Lung (tissue), 12 donors: ENCODE data around the gene THRAP3. TPM values are rescaled to one million over a fixed set of nuclear protein-coding genes. Genes with fewer than 3 reads are reported as not detected.
A peak's percentile ranks its signal among the peaks of the same experiment; 100 is the strongest.

ENCODE experiments used
- ATAC-seq: fragments of 200-7000 bp; cut with Tn5 transposase; one replicate; pipeline ENCODE4 v1.9.1; 2020; ENCODE audit warnings: moderate number of reproducible peaks; ENCODE audit not compliant: insufficient read depth, low FRiP score
- DNase-seq, 3 donors: peaks; one replicate each; pipeline ENCODE4 v3.0.0-alpha.2; 2013 to 2017
- H3K27ac ChIP-seq, 2 donors: one replicate each; pipeline ENCODE4 v1.5.1; 2013; ENCODE audit warnings: mild to moderate bottlenecking in 2 of 2, moderate library complexity in 2 of 2, control low read depth in 1 of 2, inconsistent platforms in 1 of 2, low read depth in 1 of 2, low read length in 1 of 2
- H3K27me3 ChIP-seq, 3 donors: one replicate each; pipeline ENCODE4 v1.5.1; 2013; ENCODE audit warnings: low read length in 2 of 3; ENCODE audit not compliant: control insufficient read depth in 3 of 3, insufficient read depth in 3 of 3
- H3K36me3 ChIP-seq, 4 donors: one replicate each; pipeline ENCODE4 v1.5.1; 2013; ENCODE audit warnings: low read length in 4 of 4, mild to moderate bottlenecking in 1 of 4, moderate library complexity in 1 of 4; ENCODE audit not compliant: control insufficient read depth in 4 of 4, insufficient read depth in 4 of 4
- H3K4me1 ChIP-seq, 5 donors: one replicate each; pipeline ENCODE4 v1.5.1; 2013; ENCODE audit warnings: low read length in 5 of 5, mild to moderate bottlenecking in 2 of 5, moderate library complexity in 1 of 5; ENCODE audit not compliant: control insufficient read depth in 5 of 5, insufficient read depth in 5 of 5
- H3K4me3 ChIP-seq: one replicate; pipeline ENCODE4 v1.5.1; 2013; ENCODE audit warnings: mild to moderate bottlenecking, control low read depth, moderate library complexity
- H3K9ac ChIP-seq, 2 donors: one replicate each; pipeline ENCODE4 v1.5.1; 2013; ENCODE audit warnings: low read length in 2 of 2, control low read depth in 1 of 2; ENCODE audit not compliant: insufficient read depth in 1 of 2
- H3K9me3 ChIP-seq, 4 donors: one replicate each; pipeline ENCODE4 v1.5.1; 2013; ENCODE audit warnings: low read length in 3 of 4, mild to moderate bottlenecking in 1 of 4, moderate library complexity in 1 of 4; ENCODE audit not compliant: control insufficient read depth in 4 of 4, insufficient read depth in 3 of 4
- CTCF ChIP-seq: IDR thresholded peaks from 2 replicates; pipeline ENCODE4 v1.5.1; 2012; ENCODE audit warnings: mild to moderate bottlenecking; ENCODE audit errors: control extremely low read depth, extremely low read depth
- WGBS, 2 donors: extraction: QIAGEN DNeasy Blood & Tissue Kit; methylation state at CpG; one replicate each; pipeline ENCODE4 v1.1.7; 2013; 5-methylcytosine and 5-hydroxymethylcytosine counted together
- polyA plus RNA-seq, 2 donors: library from polyadenylated mRNA; stranded (reverse); fragments of 200-250 nt; gene quantifications; one replicate each; pipeline ENCODE4 v1.2.1, GENCODE V29; 2013
- total RNA-seq, 2 donors: library from RNA; depleted of rRNA in 1 of 2; stranded (reverse); fragments of >200 nt in 1 of 2; gene quantifications; one replicate each; pipeline ENCODE4 v1.2.1, GENCODE V29; 2014 to 2021
- donor health status: control.
- donor health status: control.
- donor health status: Bipolar disorder and iron deficiency.
- donor health status: healthy.
- donor health status: DM: yes; HTN: yes; CAD: no.

Gene THRAP3
- total and polyA plus RNA-seq, 4 donors: 25.1 to 92.9 (median 67.3) TPM

- no peak for TF ChIP-seq CTCF
- Histone ChIP-seq H3K4me3 (no peak overlapping the region), H3K27me3 (no peaks in the 10 kb centered on the region), H3K27ac (no peak overlapping the region), H3K9ac (no peak overlapping the region), H3K9me3 (no peaks in the 10 kb centered on the region), H3K4me1 (peaks cover 0 to 6% (median 0%) of the 10 kb centered on the region in 5 donors), H3K36me3 (peaks cover 23 to 69% (median 39%) of the 10 kb centered on the region in 4 donors)
- 64 to 98% methylated on average over 2 of the region's 2 CpGs for WGBS, 2 donors
- ATAC-seq (no peak), DNase-seq (no peak)
These were observed 71.1 kb downstream of the THRAP3 start for GRCh38 chr1:36295390-36295789.

GRCh38 chr1:36297062-36297461, 72.8 kb downstream of the THRAP3 start:
- 90 to 91% methylated on average over 2 of the region's 2 CpGs for WGBS, 2 donors
- TF ChIP-seq CTCF: no peak

GRCh38 chr1:36298640-36299039, 74.4 kb downstream of the THRAP3 start:
- ATAC-seq (no peak), DNase-seq (no peak)
- H3K27ac ChIP-seq: no peak overlapping the region
- H3K4me3 ChIP-seq: no peak overlapping the region
- WGBS, 2 donors: 93 to 95% methylated on average over 5 of the region's 5 CpGs
- H3K36me3 ChIP-seq: peaks cover 38 to 62% (median 45%) of the 10 kb centered on the region in 4 donors
- no peaks in the 10 kb centered on the region for H3K27me3 ChIP-seq
- peaks cover 0 to 6% (median 0%) of the 10 kb centered on the region in 5 donors for H3K4me1 ChIP-seq
- no peak overlapping the region for H3K9ac ChIP-seq
- H3K9me3 ChIP-seq: no peaks in the 10 kb centered on the region
- TF ChIP-seq CTCF: no peak

More at GRCh38 chr1:36297062-36297461, 72.8 kb downstream of the THRAP3 start:
- no peak for ATAC-seq
- H3K36me3 ChIP-seq: peaks cover 29 to 69% (median 40%) of the 10 kb centered on the region in 4 donors
- no peak overlapping the region for H3K27ac ChIP-seq
- H3K9ac ChIP-seq: no peak overlapping the region
- no peaks in the 10 kb centered on the region for H3K27me3 ChIP-seq
- H3K4me1 ChIP-seq: peaks cover 0 to 6% (median 0%) of the 10 kb centered on the region in 5 donors
- H3K9me3 ChIP-seq: no peaks in the 10 kb centered on the region
- no peak for DNase-seq
- no peak overlapping the region for H3K4me3 ChIP-seq

- DNase-seq: no peak
- H3K4me3 ChIP-seq: no peak overlapping the region
- TF ChIP-seq CTCF: no peak
- H3K9ac ChIP-seq: no peak overlapping the region
- peak overlapping the region; percentile 39 to 55 for H3K27ac ChIP-seq
- no peaks in the 10 kb centered on the region for H3K27me3 ChIP-seq
- H3K4me1 ChIP-seq: peaks cover 0 to 3% (median under 1%) of the 10 kb centered on the region in 5 donors
- no peaks in the 10 kb centered on the region for H3K9me3 ChIP-seq
- 89 to 96% methylated on average over 1 of the region's 1 CpG for WGBS, 2 donors
- peaks cover 43 to 53% (median 45%) of the 10 kb centered on the region in 4 donors for H3K36me3 ChIP-seq
- no peak for ATAC-seq
These were observed 76.3 kb downstream of the THRAP3 start for GRCh38 chr1:36300526-36300925.
